Measurements from ENCODE around the gene PDE6B. TPM values are rescaled to one million over a fixed set of nuclear protein-coding genes. Genes with fewer than 3 reads are reported as not detected.

PDE6B gene
- total and polyA plus RNA-seq, 4 donors: 2.7 to 24.6 (median 12.0) TPM

- no peak for DNase-seq
- ATAC-seq (ENCODE audit: insufficient read depth, low FRiP score): no peak
- WGBS, 2 donors: 95% methylated on average over 36 to 37 of the region's 37 CpGs
Measured at GRCh38 chr4:685679-686412, 60.5 kb downstream of the PDE6B start.

GRCh38 chr4:686413-687040, 61.2 kb downstream of the PDE6B start:
- peaks cover 0 to 38% (median 22%) of the 10 kb centered on the region in 5 donors for H3K4me1 ChIP-seq (ENCODE audit: control insufficient read depth in 5 of 5, insufficient read depth in 5 of 5, low read length in 5 of 5)
- TF ChIP-seq CTCF (IDR thresholded peaks at IDR 0.05; ENCODE audit: control extremely low read depth, extremely low read depth): no peak

More at GRCh38 chr4:685679-686412, 60.5 kb downstream of the PDE6B start:
- H3K4me3 ChIP-seq: no peak overlapping the region
- no peaks in the 10 kb centered on the region for H3K9me3 ChIP-seq (ENCODE audit: control insufficient read depth in 4 of 4, insufficient read depth in 3 of 4, low read length in 3 of 4)
- no peak for TF ChIP-seq CTCF (IDR thresholded peaks at IDR 0.05; ENCODE audit: control extremely low read depth, extremely low read depth)
- peaks cover 0 to 5% (median 0%) of the 10 kb centered on the region in 4 donors for H3K36me3 ChIP-seq (ENCODE audit: control insufficient read depth in 4 of 4, insufficient read depth in 4 of 4, low read length in 4 of 4)
- H3K27me3 ChIP-seq (ENCODE audit: control insufficient read depth in 3 of 3, insufficient read depth in 3 of 3, low read length in 2 of 3): no peaks in the 10 kb centered on the region
- H3K27ac ChIP-seq (ENCODE audit: low read depth in 1 of 2, low read length in 1 of 2): no peak overlapping the region
- H3K9ac ChIP-seq (ENCODE audit: insufficient read depth in 1 of 2, low read length in 2 of 2): no peak overlapping the region
- peaks cover 0 to 38% (median 23%) of the 10 kb centered on the region in 5 donors for H3K4me1 ChIP-seq (ENCODE audit: control insufficient read depth in 5 of 5, insufficient read depth in 5 of 5, low read length in 5 of 5)

GRCh38 chr4:687048-687970, 61.9 kb downstream of the PDE6B start:
- H3K9me3 ChIP-seq (ENCODE audit: control insufficient read depth in 4 of 4, insufficient read depth in 3 of 4, low read length in 3 of 4): no peaks in the 10 kb centered on the region
- H3K27ac ChIP-seq (ENCODE audit: low read depth in 1 of 2, low read length in 1 of 2): peak overlapping the region; percentile 69 to 92
- WGBS, 2 donors: 64 to 66% methylated on average over 37 to 38 of the region's 38 CpGs
- TF ChIP-seq CTCF (IDR thresholded peaks at IDR 0.05; ENCODE audit: control extremely low read depth, extremely low read depth): no peak
- H3K27me3 ChIP-seq (ENCODE audit: control insufficient read depth in 3 of 3, insufficient read depth in 3 of 3, low read length in 2 of 3): no peaks in the 10 kb centered on the region
- no peak overlapping the region for H3K9ac ChIP-seq (ENCODE audit: insufficient read depth in 1 of 2, low read length in 2 of 2)
- H3K4me1 ChIP-seq (ENCODE audit: control insufficient read depth in 5 of 5, insufficient read depth in 5 of 5, low read length in 5 of 5): peaks cover 0 to 38% (median 22%) of the 10 kb centered on the region in 5 donors
- peaks cover 0 to 5% (median 0%) of the 10 kb centered on the region in 4 donors for H3K36me3 ChIP-seq (ENCODE audit: control insufficient read depth in 4 of 4, insufficient read depth in 4 of 4, low read length in 4 of 4)
- DNase-seq: no peak
- peak; percentile 80 for ATAC-seq (ENCODE audit: insufficient read depth, low FRiP score)
- H3K4me3 ChIP-seq: no peak overlapping the region

More at GRCh38 chr4:686413-687040, 61.2 kb downstream of the PDE6B start:
- H3K27me3 ChIP-seq (ENCODE audit: control insufficient read depth in 3 of 3, insufficient read depth in 3 of 3, low read length in 2 of 3): no peaks in the 10 kb centered on the region
- no peak overlapping the region for H3K4me3 ChIP-seq
- peak overlapping the region; percentile 29 to 43 for H3K27ac ChIP-seq (ENCODE audit: low read depth in 1 of 2, low read length in 1 of 2)
- 95% methylated on average over 31 of the region's 31 CpGs for WGBS, 2 donors
- no peak for ATAC-seq (ENCODE audit: insufficient read depth, low FRiP score)
- no peaks in the 10 kb centered on the region for H3K9me3 ChIP-seq (ENCODE audit: control insufficient read depth in 4 of 4, insufficient read depth in 3 of 4, low read length in 3 of 4)
- H3K9ac ChIP-seq (ENCODE audit: insufficient read depth in 1 of 2, low read length in 2 of 2): no peak overlapping the region
- DNase-seq: no peak
- peaks cover 0 to 5% (median 0%) of the 10 kb centered on the region in 4 donors for H3K36me3 ChIP-seq (ENCODE audit: control insufficient read depth in 4 of 4, insufficient read depth in 4 of 4, low read length in 4 of 4)
